ENCODE results near the gene RELN. TPM values are rescaled to one million over a fixed set of nuclear protein-coding genes. Genes with fewer than 3 reads are reported as not detected.
"Not testable (repeated sequence)": the region's sequence is repeated elsewhere in the genome, so short reads cannot be mapped to it uniquely, and the experiment has no call there.

The RELN gene
- total RNA-seq, 4 donors from 2014 or later, result 1.8 to 47.4 (median 6.7) TPM

DNA sequence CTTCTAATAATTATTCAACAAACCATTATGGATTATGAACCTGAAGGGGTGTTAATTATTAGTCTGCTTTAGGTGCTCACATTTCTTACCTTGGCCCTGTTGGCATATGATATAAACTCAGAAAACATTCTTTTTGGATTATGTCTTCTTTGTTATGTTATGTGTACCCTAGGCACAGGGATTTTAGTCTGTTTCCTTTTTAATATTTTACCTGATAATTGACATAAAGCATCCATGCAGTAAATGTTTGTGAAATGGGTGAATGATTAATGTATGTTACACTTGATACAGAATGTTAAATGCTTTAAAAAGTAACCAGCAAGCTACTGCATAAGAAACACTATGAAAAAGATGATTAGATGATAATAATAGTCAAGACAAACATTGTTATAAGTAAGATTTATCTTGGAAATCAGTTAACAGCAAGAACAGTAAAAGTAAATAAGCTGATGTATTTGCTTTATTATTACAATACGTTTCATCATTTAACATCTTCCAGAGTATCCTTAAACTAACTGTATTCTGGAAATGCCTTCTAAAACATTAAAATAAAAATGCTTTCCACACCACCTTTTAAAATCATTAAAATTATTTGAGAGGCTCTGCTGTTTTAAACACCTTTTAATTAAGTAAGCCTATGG, 204.7 kb downstream of the RELN start:
- intact Hi-C loops (cut with DNase I; ENCODE audit: low total_unique reads), result no loop called here
- no peaks in the 10 kb centered on the region for H3K9me3 ChIP-seq
- no peak for TF ChIP-seq POLR2A (IDR thresholded peaks at IDR 0.05)
- TF ChIP-seq, protein P1, sequence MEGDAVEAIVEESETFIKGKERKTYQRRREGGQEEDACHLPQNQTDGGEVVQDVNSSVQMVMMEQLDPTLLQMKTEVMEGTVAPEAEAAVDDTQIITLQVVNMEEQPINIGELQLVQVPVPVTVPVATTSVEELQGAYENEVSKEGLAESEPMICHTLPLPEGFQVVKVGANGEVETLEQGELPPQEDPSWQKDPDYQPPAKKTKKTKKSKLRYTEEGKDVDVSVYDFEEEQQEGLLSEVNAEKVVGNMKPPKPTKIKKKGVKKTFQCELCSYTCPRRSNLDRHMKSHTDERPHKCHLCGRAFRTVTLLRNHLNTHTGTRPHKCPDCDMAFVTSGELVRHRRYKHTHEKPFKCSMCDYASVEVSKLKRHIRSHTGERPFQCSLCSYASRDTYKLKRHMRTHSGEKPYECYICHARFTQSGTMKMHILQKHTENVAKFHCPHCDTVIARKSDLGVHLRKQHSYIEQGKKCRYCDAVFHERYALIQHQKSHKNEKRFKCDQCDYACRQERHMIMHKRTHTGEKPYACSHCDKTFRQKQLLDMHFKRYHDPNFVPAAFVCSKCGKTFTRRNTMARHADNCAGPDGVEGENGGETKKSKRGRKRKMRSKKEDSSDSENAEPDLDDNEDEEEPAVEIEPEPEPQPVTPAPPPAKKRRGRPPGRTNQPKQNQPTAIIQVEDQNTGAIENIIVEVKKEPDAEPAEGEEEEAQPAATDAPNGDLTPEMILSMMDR (IDR thresholded peaks at IDR 0.05), result no peak

DNA sequence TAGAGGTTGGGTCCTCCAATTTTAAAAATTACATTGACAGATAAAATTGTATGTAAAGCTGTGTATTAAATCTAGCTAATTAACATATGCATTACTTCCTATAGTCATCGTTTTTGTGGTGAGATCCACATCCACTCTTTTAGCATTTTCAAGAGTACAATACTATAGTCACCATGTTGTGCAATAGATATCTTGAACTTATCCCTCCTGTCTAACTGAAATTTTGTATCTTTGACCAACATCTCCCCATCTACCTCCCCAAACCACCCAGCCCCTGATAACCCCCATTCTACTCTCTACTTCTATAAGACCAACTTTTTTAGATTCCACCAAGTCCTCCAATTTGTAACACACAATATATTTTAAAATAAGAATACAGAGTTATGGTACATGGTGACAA, 208.0 kb downstream of the RELN start:
- no peak overlapping the region for H3K27ac ChIP-seq
- TF ChIP-seq, protein P1 (IDR thresholded peaks at IDR 0.05), result no peak
- TF ChIP-seq POLR2A (IDR thresholded peaks at IDR 0.05), result no peak
- no peaks in the 10 kb centered on the region for H3K27me3 ChIP-seq
- intact Hi-C loops (cut with DNase I; ENCODE audit: low total_unique reads), result no loop called here
- H3K9me3 ChIP-seq, result no peaks in the 10 kb centered on the region
- DNase-seq, result no peak
- H3K4me1 ChIP-seq, result no peaks in the 10 kb centered on the region
- H3K4me3 ChIP-seq, result no peak overlapping the region
- no peaks in the 10 kb centered on the region for H3K36me3 ChIP-seq

More for the DNA sequence above, 204.7 kb downstream of the RELN start:
- Histone ChIP-seq H3K27me3 (no peaks in the 10 kb centered on the region), H3K27ac (no peak overlapping the region), H3K36me3 (no peaks in the 10 kb centered on the region), H3K4me1 (no peaks in the 10 kb centered on the region), H3K4me3 (no peak overlapping the region)
- DNase-seq, result no peak

DNA sequence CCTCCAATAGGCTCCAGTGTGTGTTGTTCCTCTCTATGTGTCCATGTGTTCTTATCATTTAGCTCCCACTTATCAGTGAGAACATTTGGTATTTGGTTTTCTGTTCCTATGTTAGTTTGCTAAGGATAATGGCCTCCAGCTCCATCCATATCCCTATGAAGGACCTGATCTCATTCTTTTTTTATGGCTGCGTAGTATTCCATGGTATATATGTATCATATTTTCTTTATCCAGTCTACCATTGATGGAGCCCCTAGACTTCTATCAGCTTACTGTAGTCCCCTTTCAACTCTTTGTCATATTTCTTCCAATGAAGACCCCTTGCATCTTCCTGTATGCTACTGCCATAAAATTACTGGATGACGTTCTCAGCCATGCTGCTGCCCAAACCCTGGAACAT, 208.9 kb downstream of the RELN start:
- H3K27ac ChIP-seq; H3K4me1 ChIP-seq; intact Hi-C loops (cut with DNase I; ENCODE audit: low total_unique reads); H3K27me3 ChIP-seq; H3K36me3 ChIP-seq; H3K4me3 ChIP-seq; H3K9me3 ChIP-seq; DNase-seq: not testable (repeated sequence)

DNA sequence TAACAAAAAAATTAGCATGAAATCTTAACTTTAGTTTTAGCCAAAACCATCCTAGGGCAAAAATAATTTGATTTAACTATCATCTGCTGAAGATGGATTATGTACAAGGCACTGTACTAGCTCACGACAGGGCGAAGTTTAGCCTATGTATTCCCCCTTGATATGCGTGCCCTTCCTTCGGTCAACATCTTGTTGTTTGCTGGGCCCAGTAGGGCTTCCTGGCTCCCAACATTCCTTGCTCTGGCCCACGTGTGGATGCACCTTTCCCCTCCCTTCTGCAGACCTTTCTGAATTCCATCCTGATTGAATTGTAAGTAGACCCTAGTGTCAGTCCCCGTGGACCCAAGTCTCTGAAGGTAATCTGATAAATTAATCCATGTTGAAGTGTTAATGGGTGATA, 212.0 kb downstream of the RELN start:
- H3K4me3 ChIP-seq, result no peak overlapping the region
- H3K9me3 ChIP-seq, result no peaks in the 10 kb centered on the region
- TF ChIP-seq POLR2A (IDR thresholded peaks at IDR 0.05), result no peak
- TF ChIP-seq, protein P1 (IDR thresholded peaks at IDR 0.05), result no peak
- intact Hi-C loops (cut with DNase I; ENCODE audit: low total_unique reads), result no loop called here
- no peaks in the 10 kb centered on the region for H3K36me3 ChIP-seq
- no peak overlapping the region for H3K27ac ChIP-seq
- no peaks in the 10 kb centered on the region for H3K27me3 ChIP-seq
- no peaks in the 10 kb centered on the region for H3K4me1 ChIP-seq
- no peak for DNase-seq

DNA sequence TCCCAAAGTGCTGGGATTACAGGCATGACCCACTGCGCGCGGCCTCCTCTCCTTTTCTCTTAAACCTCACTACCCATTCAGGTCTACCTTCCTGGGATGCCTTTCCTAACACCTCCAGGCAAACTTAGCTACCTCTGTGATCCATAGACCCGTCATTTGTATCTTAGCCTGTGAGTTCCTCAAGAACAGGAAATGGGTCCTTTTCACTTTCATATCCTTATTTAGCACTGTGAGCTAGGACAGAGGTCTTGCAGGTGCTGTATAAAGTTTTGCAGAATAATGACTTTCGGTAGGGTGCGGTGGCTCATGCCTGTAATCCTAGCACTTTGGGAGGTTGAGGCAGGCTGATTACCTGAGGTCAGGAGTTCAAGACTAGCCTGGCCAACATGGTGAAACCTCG, 215.7 kb downstream of the RELN start:
- no peak for TF ChIP-seq POLR2A (IDR thresholded peaks at IDR 0.05)
- TF ChIP-seq, protein P1 (IDR thresholded peaks at IDR 0.05), result no peak
- H3K4me3 ChIP-seq, result no peak overlapping the region
- intact Hi-C loops (cut with DNase I; ENCODE audit: low total_unique reads), result no loop called here

More for the DNA sequence above, 215.7 kb downstream of the RELN start:
- H3K4me1 ChIP-seq, result no peaks in the 10 kb centered on the region
- no peaks in the 10 kb centered on the region for H3K27me3 ChIP-seq
- no peaks in the 10 kb centered on the region for H3K9me3 ChIP-seq
- no peak for DNase-seq
- no peaks in the 10 kb centered on the region for H3K36me3 ChIP-seq
- no peak overlapping the region for H3K27ac ChIP-seq
